WERI-Rb-1 (cell line): Measurements from ENCODE around the gene INHBE.
A peak's percentile ranks its signal among the peaks of the same experiment; 100 is the strongest.

Source experiments
- DNase-seq: peaks from one replicate; pipeline ENCODE4 v3.0.0-alpha.2; 2020
- H3K27ac ChIP-seq: fragments of 250-450 bp; sonication (Bioruptor Pico); 2 replicates; pipeline ENCODE4 v1.5.1; 2020; ENCODE audit warnings: mild to moderate bottlenecking, moderate library complexity
- H3K27me3 ChIP-seq: fragments of 250-450 bp; sonication (Bioruptor Pico); 2 replicates; pipeline ENCODE4 v1.5.1; 2021; ENCODE audit warnings: mild to moderate bottlenecking, low read depth, moderate library complexity; ENCODE audit not compliant: insufficient read depth, severe bottlenecking
- H3K36me3 ChIP-seq: fragments of 250-450 bp; sonication (Bioruptor Pico); 2 replicates; pipeline ENCODE4 v1.5.1; 2020; ENCODE audit warnings: mild to moderate bottlenecking, moderate library complexity
- H3K4me3 ChIP-seq: 2 replicates; pipeline ENCODE4 v1.5.1; 2011; ENCODE audit warnings: low read depth, mild to moderate bottlenecking, control low read depth, low read length
- H3K9me3 ChIP-seq: fragments of 250-450 bp; sonication (Bioruptor Pico); 2 replicates; pipeline ENCODE4 v1.5.1; 2021; ENCODE audit warnings: mild to moderate bottlenecking, moderate library complexity; ENCODE audit not compliant: severe bottlenecking
- TF ChIP-seq, protein P1 (sequence below): IDR thresholded peaks from 2 replicates; pipeline ENCODE4 v1.5.1; 2011; ENCODE audit warnings: low read depth, mild to moderate bottlenecking, control low read depth, inconsistent platforms, low read length

Gene INHBE

DNA sequence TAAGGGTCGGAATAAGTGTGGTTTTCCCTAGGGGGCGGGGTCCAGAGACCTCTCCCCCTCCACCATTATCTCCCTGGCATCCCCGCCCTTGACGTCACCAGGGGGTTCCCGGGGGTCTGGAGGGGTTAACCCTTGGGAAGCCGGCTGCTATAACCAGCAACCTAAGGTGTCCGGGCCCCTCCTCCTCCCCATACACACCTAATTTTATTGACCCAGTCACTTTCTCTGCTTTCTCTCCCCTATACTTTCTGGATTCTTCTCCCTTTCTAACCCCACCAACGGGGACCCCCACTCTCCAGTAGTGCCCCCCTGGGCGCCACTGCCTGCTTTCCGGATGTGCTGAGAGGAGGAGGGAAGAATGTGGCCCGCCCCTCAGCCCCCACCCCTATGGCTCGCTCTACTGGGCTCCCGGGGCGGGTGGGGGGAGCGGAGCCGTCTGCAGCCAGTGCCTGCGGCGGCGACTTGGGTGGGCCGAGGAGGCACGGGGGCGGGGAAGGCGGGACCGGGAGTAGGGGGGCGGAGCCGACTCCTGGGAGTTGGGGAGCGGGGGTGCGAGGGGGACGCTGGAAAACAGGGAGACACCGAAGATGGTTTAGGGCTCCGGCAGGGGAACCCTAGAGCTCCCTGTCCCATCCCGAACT is 6.3 kb downstream of the INHBE start:
- TF ChIP-seq, protein P1, sequence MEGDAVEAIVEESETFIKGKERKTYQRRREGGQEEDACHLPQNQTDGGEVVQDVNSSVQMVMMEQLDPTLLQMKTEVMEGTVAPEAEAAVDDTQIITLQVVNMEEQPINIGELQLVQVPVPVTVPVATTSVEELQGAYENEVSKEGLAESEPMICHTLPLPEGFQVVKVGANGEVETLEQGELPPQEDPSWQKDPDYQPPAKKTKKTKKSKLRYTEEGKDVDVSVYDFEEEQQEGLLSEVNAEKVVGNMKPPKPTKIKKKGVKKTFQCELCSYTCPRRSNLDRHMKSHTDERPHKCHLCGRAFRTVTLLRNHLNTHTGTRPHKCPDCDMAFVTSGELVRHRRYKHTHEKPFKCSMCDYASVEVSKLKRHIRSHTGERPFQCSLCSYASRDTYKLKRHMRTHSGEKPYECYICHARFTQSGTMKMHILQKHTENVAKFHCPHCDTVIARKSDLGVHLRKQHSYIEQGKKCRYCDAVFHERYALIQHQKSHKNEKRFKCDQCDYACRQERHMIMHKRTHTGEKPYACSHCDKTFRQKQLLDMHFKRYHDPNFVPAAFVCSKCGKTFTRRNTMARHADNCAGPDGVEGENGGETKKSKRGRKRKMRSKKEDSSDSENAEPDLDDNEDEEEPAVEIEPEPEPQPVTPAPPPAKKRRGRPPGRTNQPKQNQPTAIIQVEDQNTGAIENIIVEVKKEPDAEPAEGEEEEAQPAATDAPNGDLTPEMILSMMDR = no peak

DNA sequence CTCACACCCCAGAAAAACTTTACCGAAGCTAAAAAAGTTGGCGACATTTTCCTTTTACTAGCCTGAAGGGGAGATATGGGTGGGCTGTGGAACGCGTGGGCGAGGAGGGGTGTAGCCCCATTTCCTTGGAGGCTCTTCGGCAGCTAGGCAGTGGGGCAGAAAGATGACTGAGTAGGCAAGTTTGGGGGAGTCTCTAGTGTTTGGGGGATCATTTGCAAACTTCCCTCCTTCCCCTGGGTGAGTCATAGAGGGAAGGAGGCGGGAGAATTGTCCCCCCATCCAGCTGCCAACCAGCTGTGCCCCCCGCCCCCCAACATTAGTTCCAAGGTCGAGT is 6.8 kb downstream of the INHBE start:
- TF ChIP-seq, protein P1 = no peak
- no peaks in the 10 kb centered on the region for H3K9me3 ChIP-seq
- DNase-seq = no peak
- H3K27ac ChIP-seq = peak overlapping the region; percentile 98
- peaks cover 20% of the 10 kb centered on the region for H3K36me3 ChIP-seq
- peaks cover 2% of the 10 kb centered on the region for H3K27me3 ChIP-seq
- H3K4me3 ChIP-seq = peak overlapping the region; percentile 74

More for the DNA sequence above, 6.3 kb downstream of the INHBE start:
- H3K4me3 ChIP-seq = peak overlapping the region; percentile 74
- peaks cover 24% of the 10 kb centered on the region for H3K36me3 ChIP-seq
- peak overlapping the region; percentile 98 for H3K27ac ChIP-seq
- peaks cover 2% of the 10 kb centered on the region for H3K27me3 ChIP-seq
- peak; percentile 74 for DNase-seq
- H3K9me3 ChIP-seq = no peaks in the 10 kb centered on the region

DNA sequence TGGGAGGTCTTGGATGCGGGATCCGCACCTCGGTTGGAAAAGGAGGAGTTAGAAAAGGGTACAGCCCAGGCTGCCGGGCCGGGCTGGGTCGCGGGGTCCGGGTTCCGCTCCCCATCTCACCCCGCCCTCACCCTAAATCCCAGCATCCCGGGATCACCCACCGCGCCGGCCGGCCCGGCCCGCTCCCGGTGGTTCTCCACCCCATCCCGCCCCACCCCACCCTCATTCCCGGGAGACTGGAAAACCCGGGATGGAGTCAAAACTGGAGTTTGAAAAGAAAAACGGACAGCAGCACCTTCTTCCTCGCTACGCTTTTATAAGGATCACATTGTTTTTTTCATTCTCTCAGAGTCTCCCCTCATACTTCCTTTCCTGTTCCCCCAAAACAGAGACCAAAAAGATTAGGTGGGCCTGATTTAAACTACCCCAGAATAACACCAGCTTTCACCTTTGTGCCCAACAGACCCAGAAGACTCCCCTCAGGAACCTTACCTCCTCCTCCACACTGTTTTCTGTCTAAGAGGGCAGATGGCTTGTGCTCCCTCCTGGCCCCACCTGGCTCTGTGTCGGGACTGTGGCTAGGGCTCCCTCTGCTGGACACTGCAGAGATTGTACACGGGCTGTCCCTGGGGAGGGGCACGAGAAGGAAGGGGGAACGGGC is 7.3 kb downstream of the INHBE start:
- no peaks in the 10 kb centered on the region for H3K9me3 ChIP-seq
- peak; percentile 96 for DNase-seq
- TF ChIP-seq, protein P1 = peak; percentile 93
- H3K27me3 ChIP-seq = peaks cover 2% of the 10 kb centered on the region
- H3K36me3 ChIP-seq = peaks cover 16% of the 10 kb centered on the region
- H3K4me3 ChIP-seq = peak overlapping the region; percentile 74
- H3K27ac ChIP-seq = peak overlapping the region; percentile 98

DNA sequence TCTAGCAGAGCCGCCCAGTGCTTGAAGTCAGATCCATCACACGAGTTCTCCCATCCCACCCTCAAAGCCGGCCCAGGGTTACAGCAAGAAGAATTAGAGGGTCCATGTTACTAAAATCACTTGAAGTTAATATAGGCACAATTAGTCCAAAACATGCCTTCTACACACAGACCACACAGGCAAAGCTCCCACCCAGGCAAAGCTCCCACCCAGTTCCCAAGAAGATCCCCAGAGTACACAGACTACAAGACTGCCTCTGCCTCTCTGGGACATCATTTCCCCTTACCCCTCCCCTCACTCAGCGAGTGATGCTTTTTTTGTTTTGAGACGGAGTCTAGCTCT is 7.8 kb downstream of the INHBE start:
- peak overlapping the region; percentile 98 for H3K27ac ChIP-seq
- H3K27me3 ChIP-seq = peaks cover 2% of the 10 kb centered on the region
- no peaks in the 10 kb centered on the region for H3K9me3 ChIP-seq
- peaks cover 11% of the 10 kb centered on the region for H3K36me3 ChIP-seq
- DNase-seq = no peak
- H3K4me3 ChIP-seq = peak overlapping the region; percentile 74
- TF ChIP-seq, protein P1 = no peak

DNA sequence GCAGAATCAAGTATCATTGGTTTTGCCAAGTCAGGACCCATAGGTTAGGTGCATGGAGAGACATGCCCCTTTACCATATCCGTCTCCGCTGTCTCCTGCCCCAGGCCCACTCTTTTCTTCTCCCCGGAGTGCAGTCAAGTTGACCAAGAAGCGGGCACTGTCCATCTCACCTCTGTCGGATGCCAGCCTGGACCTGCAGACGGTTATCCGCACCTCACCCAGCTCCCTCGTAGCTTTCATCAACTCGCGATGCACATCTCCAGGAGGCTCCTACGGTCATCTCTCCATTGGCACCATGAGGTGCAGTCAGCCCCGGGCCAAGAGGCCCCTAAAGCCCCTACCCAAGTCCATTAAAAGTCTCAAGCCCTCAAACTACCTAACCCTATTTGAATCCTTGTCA is 9.5 kb downstream of the INHBE start:
- TF ChIP-seq, protein P1 = no peak
- H3K27me3 ChIP-seq = peaks cover 2% of the 10 kb centered on the region
- no peak for DNase-seq
- peak overlapping the region; percentile 98 for H3K27ac ChIP-seq
- H3K4me3 ChIP-seq = no peak overlapping the region
- H3K36me3 ChIP-seq = 0 out of 2 replicates have a peak, but pooled peaks cover 4% of the 10 kb centered on the region
- no peaks in the 10 kb centered on the region for H3K9me3 ChIP-seq
